Liver (tissue), 9 donors: Measurements from ENCODE around the gene FH. TPM values are rescaled to one million over a fixed set of nuclear protein-coding genes. Genes with fewer than 3 reads are reported as not detected.

Experiments used
- DNase-seq: peaks from one replicate; pipeline ENCODE4 v3.0.0-alpha.2; 2017; ENCODE audit warnings: low spot score
- H3K27ac ChIP-seq, 2 donors: one replicate each; pipeline ENCODE4 v1.7.0; 2013; ENCODE audit warnings: inconsistent platforms in 2 of 2, low read length in 2 of 2, control low read depth in 1 of 2, low read depth in 1 of 2, mild to moderate bottlenecking in 1 of 2
- H3K27me3 ChIP-seq, 4 donors: one replicate each; pipeline versions ENCODE4 v1.6.1 to v1.7.0; 2013; ENCODE audit warnings: low read length in 3 of 4, inconsistent platforms in 1 of 4, mild to moderate bottlenecking in 1 of 4, moderate library complexity in 1 of 4; ENCODE audit not compliant: control insufficient read depth in 4 of 4, insufficient read depth in 4 of 4
- H3K36me3 ChIP-seq, 4 donors: one replicate each; pipeline versions ENCODE4 v1.6.1 to v1.7.0; 2013; ENCODE audit warnings: low read length in 3 of 4, mild to moderate bottlenecking in 3 of 4, low read depth in 1 of 4, moderate library complexity in 1 of 4; ENCODE audit not compliant: control insufficient read depth in 4 of 4, insufficient read depth in 3 of 4
- H3K4me1 ChIP-seq, 4 donors: one replicate each; pipeline versions ENCODE4 v1.6.1 to v1.7.0; 2013; ENCODE audit warnings: low read length in 3 of 4, mild to moderate bottlenecking in 3 of 4, moderate library complexity in 1 of 4; ENCODE audit not compliant: control insufficient read depth in 4 of 4, insufficient read depth in 4 of 4
- H3K4me3 ChIP-seq, 3 donors: one replicate each; pipeline versions ENCODE4 v1.6.1 to v1.7.0; 2013; ENCODE audit warnings: low read length in 3 of 3, control low read depth in 1 of 3, low read depth in 1 of 3, mild to moderate bottlenecking in 1 of 3
- H3K9ac ChIP-seq, 2 donors: one replicate each; pipeline ENCODE4 v1.7.0; 2013; ENCODE audit warnings: low read length in 2 of 2, mild to moderate bottlenecking in 2 of 2, moderate library complexity in 2 of 2, control low read depth in 1 of 2, low read depth in 1 of 2
- H3K9me3 ChIP-seq, 4 donors: one replicate each; pipeline versions ENCODE4 v1.6.1 to v1.7.0; 2013; ENCODE audit warnings: low read length in 3 of 4; ENCODE audit not compliant: control insufficient read depth in 4 of 4
- EGR1 ChIP-seq, 2 donors: IDR thresholded peaks; 2 replicates each; pipeline ENCODE4 v1.6.1; 2016 to 2018; ENCODE audit warnings: antibody characterized with exemption in 2 of 2, low read depth in 2 of 2
- FOXA2 ChIP-seq: IDR thresholded peaks from 2 replicates; pipeline ENCODE4 v1.6.1; 2016; ENCODE audit warnings: antibody characterized with exemption
- GABPA ChIP-seq, 2 donors: IDR thresholded peaks in 1 of 2; conservative IDR thresholded peaks in 1 of 2; 2 replicates each; pipeline ENCODE4 v1.6.1; 2016; ENCODE audit warnings: antibody characterized with exemption in 2 of 2, mild to moderate bottlenecking in 1 of 2, moderate library complexity in 1 of 2
- HNF4A ChIP-seq, 2 donors: conservative IDR thresholded peaks; 2 replicates each; pipeline ENCODE4 v1.6.1; 2016; ENCODE audit warnings: antibody characterized with exemption in 2 of 2, mild to moderate bottlenecking in 2 of 2
- HNF4G ChIP-seq: IDR thresholded peaks from 2 replicates; pipeline ENCODE4 v1.6.1; 2016; ENCODE audit warnings: antibody characterized with exemption
- JUND ChIP-seq, 2 donors: IDR thresholded peaks; 2 replicates each; pipeline ENCODE4 v1.6.1; 2016; ENCODE audit warnings: antibody characterized with exemption in 2 of 2
- MAX ChIP-seq: IDR thresholded peaks from 2 replicates; pipeline ENCODE4 v1.6.1; 2016; ENCODE audit warnings: antibody characterized with exemption
- RAD21 ChIP-seq, 2 donors: IDR thresholded peaks; 2 replicates each; pipeline ENCODE4 v1.6.1; 2016; ENCODE audit warnings: antibody characterized with exemption in 2 of 2, mild to moderate bottlenecking in 2 of 2
- REST ChIP-seq: IDR thresholded peaks from 2 replicates; pipeline ENCODE4 v1.6.1; 2016; ENCODE audit warnings: antibody characterized with exemption, mild to moderate bottlenecking
- RXRA ChIP-seq, 2 donors: IDR thresholded peaks; 2 replicates each; pipeline ENCODE4 v1.6.1; 2017 to 2018; ENCODE audit warnings: antibody characterized with exemption in 2 of 2, mild to moderate bottlenecking in 1 of 2
- SP1 ChIP-seq: IDR thresholded peaks from 2 replicates; pipeline ENCODE4 v1.6.1; 2018; ENCODE audit warnings: antibody characterized with exemption, mild to moderate bottlenecking
- TAF1 ChIP-seq: conservative IDR thresholded peaks from 2 replicates; pipeline ENCODE4 v1.6.1; 2016; ENCODE audit warnings: antibody characterized with exemption, mild to moderate bottlenecking
- YY1 ChIP-seq: IDR thresholded peaks from 2 replicates; pipeline ENCODE4 v1.6.1; 2016; ENCODE audit warnings: antibody characterized with exemption, mild to moderate bottlenecking
- WGBS: extraction: QIAGEN DNeasy Blood & Tissue Kit; methylation state at CpG from one replicate; pipeline ENCODE4 v1.1.7; 2013; 5-methylcytosine and 5-hydroxymethylcytosine counted together
- polyA plus RNA-seq, 2 donors: library from polyadenylated mRNA; stranded (reverse) in 1 of 2; unstranded in 1 of 2; fragments of 200-250 nt in 1 of 2; fragments of >200 nt in 1 of 2; fragmentation: Nextera tagmentation in 1 of 2; extraction: Ambion mirVana in 1 of 2; gene quantifications; one replicate each; pipeline versions ENCODE4 v1.2.1 to v1.2.3, GENCODE V29; 2013 to 2015
- total RNA-seq, 2 donors: library from RNA; depleted of rRNA; stranded (reverse); fragments of >200 nt; gene quantifications; one replicate each; pipeline ENCODE4 v1.2.3, GENCODE V29; 2014
- TF ChIP-seq, protein P1 (sequence below): fragments of 150-350 bp; IDR thresholded peaks from 2 replicates; pipeline ENCODE4 v1.5.1; 2017; ENCODE audit warnings: improper control_type of control experiment, low read depth, low read length; ENCODE audit not compliant: missing input control
- TF ChIP-seq, protein P2 (sequence below): IDR thresholded peaks from 2 replicates; pipeline ENCODE4 v1.6.1; 2016; ENCODE audit warnings: antibody characterized with exemption
- TF ChIP-seq, protein P3 (sequence below): IDR thresholded peaks from 2 replicates; pipeline ENCODE4 v1.6.1; 2016; ENCODE audit warnings: antibody characterized with exemption
- donor health status: healthy.
- donor health status: healthy.
- donor health status: healthy.
- donor health status: healthy.
- donor health status: healthy.

The FH gene
- total and polyA plus RNA-seq, 4 donors: 68.3 to 145 (median 120) TPM

GRCh38 chr1:241507189-241507863, 12.2 kb downstream of the FH start:
- Histone ChIP-seq H3K4me1 (no peaks in the 10 kb centered on the region), H3K4me3 (no peak overlapping the region), H3K36me3 (peaks cover 22 to 85% (median 78%) of the 10 kb centered on the region in 4 donors), H3K9ac (no peak overlapping the region), H3K27ac (no peak overlapping the region), H3K9me3 (no peaks in the 10 kb centered on the region), H3K27me3 (no peaks in the 10 kb centered on the region)
- TF ChIP-seq, protein P1, sequence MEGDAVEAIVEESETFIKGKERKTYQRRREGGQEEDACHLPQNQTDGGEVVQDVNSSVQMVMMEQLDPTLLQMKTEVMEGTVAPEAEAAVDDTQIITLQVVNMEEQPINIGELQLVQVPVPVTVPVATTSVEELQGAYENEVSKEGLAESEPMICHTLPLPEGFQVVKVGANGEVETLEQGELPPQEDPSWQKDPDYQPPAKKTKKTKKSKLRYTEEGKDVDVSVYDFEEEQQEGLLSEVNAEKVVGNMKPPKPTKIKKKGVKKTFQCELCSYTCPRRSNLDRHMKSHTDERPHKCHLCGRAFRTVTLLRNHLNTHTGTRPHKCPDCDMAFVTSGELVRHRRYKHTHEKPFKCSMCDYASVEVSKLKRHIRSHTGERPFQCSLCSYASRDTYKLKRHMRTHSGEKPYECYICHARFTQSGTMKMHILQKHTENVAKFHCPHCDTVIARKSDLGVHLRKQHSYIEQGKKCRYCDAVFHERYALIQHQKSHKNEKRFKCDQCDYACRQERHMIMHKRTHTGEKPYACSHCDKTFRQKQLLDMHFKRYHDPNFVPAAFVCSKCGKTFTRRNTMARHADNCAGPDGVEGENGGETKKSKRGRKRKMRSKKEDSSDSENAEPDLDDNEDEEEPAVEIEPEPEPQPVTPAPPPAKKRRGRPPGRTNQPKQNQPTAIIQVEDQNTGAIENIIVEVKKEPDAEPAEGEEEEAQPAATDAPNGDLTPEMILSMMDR: no peak
- no peak for TF ChIP-seq JUND (IDR thresholded peaks at IDR 0.05)
- no peak for TF ChIP-seq YY1
- TF ChIP-seq TAF1: no peak
- TF ChIP-seq MAX: no peak
- TF ChIP-seq, protein P2, sequence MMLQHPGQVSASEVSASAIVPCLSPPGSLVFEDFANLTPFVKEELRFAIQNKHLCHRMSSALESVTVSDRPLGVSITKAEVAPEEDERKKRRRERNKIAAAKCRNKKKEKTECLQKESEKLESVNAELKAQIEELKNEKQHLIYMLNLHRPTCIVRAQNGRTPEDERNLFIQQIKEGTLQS: no peak
- no peak for TF ChIP-seq RAD21 (IDR thresholded peaks at IDR 0.05)
- TF ChIP-seq, protein P3, sequence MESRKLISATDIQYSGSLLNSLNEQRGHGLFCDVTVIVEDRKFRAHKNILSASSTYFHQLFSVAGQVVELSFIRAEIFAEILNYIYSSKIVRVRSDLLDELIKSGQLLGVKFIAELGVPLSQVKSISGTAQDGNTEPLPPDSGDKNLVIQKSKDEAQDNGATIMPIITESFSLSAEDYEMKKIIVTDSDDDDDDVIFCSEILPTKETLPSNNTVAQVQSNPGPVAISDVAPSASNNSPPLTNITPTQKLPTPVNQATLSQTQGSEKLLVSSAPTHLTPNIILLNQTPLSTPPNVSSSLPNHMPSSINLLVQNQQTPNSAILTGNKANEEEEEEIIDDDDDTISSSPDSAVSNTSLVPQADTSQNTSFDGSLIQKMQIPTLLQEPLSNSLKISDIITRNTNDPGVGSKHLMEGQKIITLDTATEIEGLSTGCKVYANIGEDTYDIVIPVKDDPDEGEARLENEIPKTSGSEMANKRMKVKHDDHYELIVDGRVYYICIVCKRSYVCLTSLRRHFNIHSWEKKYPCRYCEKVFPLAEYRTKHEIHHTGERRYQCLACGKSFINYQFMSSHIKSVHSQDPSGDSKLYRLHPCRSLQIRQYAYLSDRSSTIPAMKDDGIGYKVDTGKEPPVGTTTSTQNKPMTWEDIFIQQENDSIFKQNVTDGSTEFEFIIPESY: no peak
- no peak for TF ChIP-seq GABPA (IDR thresholded peaks at IDR 0.05 in 1 of 2, conservative IDR thresholded peaks at IDR 0.05 in 1 of 2)
- TF ChIP-seq EGR1 (IDR thresholded peaks at IDR 0.05; ENCODE audit: low read depth in 2 of 2): no peak
- WGBS: 92% methylated on average over 2 of the region's 2 CpGs
- no peak for DNase-seq

GRCh38 chr1:241503444-241503843, 16.1 kb downstream of the FH start:
- Histone ChIP-seq H3K4me3 (no peak overlapping the region), H3K36me3 (peaks cover 15 to 78% (median 73%) of the 10 kb centered on the region in 4 donors), H3K27ac (no peak overlapping the region), H3K4me1 (no peaks in the 10 kb centered on the region), H3K27me3 (no peaks in the 10 kb centered on the region), H3K9me3 (no peaks in the 10 kb centered on the region), H3K9ac (no peak overlapping the region)
- no peak for TF ChIP-seq RXRA (IDR thresholded peaks at IDR 0.05)
- TF ChIP-seq TAF1: no peak
- TF ChIP-seq JUND (IDR thresholded peaks at IDR 0.05): no peak
- TF ChIP-seq EGR1 (IDR thresholded peaks at IDR 0.05; ENCODE audit: low read depth in 2 of 2): no peak
- no peak for TF ChIP-seq HNF4G
- TF ChIP-seq GABPA (IDR thresholded peaks at IDR 0.05 in 1 of 2, conservative IDR thresholded peaks at IDR 0.05 in 1 of 2): no peak
- TF ChIP-seq SP1: no peak
- TF ChIP-seq HNF4A (conservative IDR thresholded peaks at IDR 0.05): no peak
- TF ChIP-seq, protein P2: no peak
- TF ChIP-seq, protein P3: no peak
- TF ChIP-seq REST: no peak
- TF ChIP-seq FOXA2: no peak
- WGBS: 95% methylated on average over 6 of the region's 6 CpGs
- no peak for DNase-seq
